Stimulated activated naive CD8-positive, alpha-beta T cell treated with anti-CD3 and anti-CD28 coated beads, Interleukin-15, Interleukin-2, amounts not matched to agents 100 U/mL and 50 U/mL, for 24 hours (primary cell): ENCODE data around the gene PTCD3.

Experiments
- ATAC-seq: fragments of 150-1000 bp; cut with Tn5 transposase; one replicate; pipeline ENCODE4 v1.10.0; 2021
- DNase-seq: peaks from one replicate; pipeline ENCODE4 v3.0.0; 2021

The PTCD3 gene

GRCh38 chr2:86105969-86106945 is at the start of gene PTCD3:
PTCD3 (plus strand) TSS chr2:86106235; CDS start chr2:86106248, 13 bp downstream.
- DNase-seq (peak; percentile 93), ATAC-seq (peak; percentile 93)

- no peak for ATAC-seq
- DNase-seq: no peak
Observed at GRCh38 chr2:86056590-86057331, 49.3 kb upstream of the PTCD3 start.

DNA sequence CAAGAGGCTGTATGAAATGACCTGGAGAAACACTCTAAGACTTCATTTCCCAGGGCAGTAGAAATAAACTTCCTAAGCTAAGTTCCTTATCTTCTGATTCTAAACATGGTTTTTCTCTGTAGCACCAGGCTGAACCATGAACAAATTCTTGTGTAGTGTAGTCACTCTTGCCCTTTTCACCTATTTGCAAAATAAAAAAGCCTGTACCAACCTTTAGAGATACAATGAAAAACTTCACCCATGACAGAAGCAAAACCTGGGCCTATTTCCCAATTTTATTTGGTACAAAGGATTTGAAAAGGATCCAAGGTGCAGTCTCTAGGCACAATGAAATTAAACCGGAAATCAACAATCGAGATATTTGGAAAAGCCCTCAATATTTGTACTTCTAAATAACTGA is 44.0 kb upstream of the PTCD3 start:
- ATAC-seq (no peak), DNase-seq (no peak)

DNA sequence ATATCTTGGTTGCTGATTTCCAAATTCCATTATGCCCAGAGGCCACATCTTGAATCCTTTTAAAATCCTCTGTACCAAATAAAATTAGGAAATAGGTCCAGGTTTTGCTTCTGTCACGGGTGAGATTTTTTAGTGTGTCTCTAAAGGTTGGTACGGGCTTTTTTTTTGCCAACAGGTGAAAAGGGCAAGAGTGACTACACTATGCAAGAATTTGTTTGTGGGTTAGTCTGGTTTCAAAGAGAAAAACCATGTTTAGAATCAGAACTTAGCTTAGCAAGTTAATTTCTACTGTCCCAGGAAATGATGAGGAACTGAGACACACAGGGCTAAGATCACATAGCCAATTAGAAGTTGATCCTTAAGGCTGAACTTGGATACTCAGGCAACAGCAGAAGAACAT is 42.0 kb upstream of the PTCD3 start:
- ATAC-seq (no peak), DNase-seq (no peak)

DNA sequence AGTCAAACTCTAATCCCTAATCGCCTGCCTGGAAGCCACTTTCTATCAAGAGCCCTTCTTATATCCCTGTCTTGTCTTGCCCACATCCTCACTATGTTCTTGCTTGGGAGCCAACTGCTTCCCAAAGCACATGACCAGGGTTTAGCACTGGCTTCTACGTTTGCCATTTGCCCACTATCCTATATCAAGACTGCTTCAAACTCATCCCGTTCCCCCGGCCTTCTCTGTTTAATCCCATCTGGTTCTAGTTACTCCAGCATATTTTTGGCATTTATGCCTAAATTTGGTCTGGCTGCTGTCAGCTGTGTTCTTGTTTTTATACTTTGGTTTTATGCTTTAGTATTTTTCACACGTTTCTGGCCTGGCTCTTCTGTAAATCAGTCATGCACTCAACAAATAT is 40.5 kb upstream of the PTCD3 start:
- DNase-seq (no peak), ATAC-seq (no peak)

GRCh38 chr2:86066007-86066578 is 39.9 kb upstream of the PTCD3 start:
- DNase-seq (no peak), ATAC-seq (no peak)

DNA sequence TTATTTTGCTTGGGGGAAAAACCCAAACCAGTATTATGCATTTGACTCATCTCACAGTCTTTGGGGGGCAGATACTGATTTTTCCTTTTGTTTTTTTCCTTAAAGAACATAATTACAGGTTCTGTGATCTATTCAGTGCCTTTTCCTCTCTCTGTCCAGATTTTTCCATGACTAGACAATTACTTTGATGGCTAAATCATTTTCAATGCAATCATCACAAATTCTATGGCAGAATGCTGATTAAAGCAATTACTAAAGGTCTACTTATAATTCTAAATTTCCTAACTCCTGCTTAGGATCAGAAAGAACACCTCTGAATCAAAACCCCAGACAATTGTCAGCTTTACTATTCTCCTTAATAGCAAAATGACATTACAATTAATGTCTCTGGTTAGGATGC is 39.1 kb upstream of the PTCD3 start:
- ATAC-seq: no peak
- DNase-seq: no peak

- DNase-seq (peak; percentile 55), ATAC-seq (peak; percentile 95)
Observed at GRCh38 chr2:86068136-86068588, 37.9 kb upstream of the PTCD3 start.

GRCh38 chr2:86068648-86069047 is 37.4 kb upstream of the PTCD3 start:
- no peak for ATAC-seq
- no peak for DNase-seq

- DNase-seq (no peak), ATAC-seq (no peak)
Observed at GRCh38 chr2:86069091-86069685, 36.8 kb upstream of the PTCD3 start.

- ATAC-seq (no peak), DNase-seq (no peak)
Observed at GRCh38 chr2:86069783-86070339, 36.2 kb upstream of the PTCD3 start.

GRCh38 chr2:86070868-86071267 is 35.2 kb upstream of the PTCD3 start:
- DNase-seq (no peak), ATAC-seq (no peak)

GRCh38 chr2:86072271-86072858 is 33.7 kb upstream of the PTCD3 start:
- DNase-seq (no peak), ATAC-seq (no peak)

DNA sequence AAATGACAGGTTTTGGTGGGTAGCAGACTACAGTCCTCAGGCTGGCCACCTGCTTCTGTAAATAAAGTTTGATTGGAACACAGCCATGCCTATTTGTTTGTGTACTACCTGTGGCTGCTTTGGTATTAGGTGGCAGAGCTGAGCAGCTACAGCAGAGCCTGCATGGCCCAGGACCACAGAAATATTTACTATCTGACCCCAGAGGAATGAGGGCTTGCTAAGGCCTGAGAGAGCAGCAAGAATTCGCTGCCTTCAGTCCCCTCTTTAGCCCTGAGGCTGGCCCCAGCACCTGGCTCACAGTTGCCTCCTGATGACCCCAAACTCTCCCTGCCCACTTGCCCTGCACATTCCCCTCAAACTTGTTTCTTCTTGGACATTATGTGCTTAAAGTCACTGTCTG is 32.8 kb upstream of the PTCD3 start:
- no peak for DNase-seq

GRCh38 chr2:86074256-86074655 is 31.8 kb upstream of the PTCD3 start:
- DNase-seq (no peak), ATAC-seq (no peak)

More for the DNA sequence above, 32.8 kb upstream of the PTCD3 start:
- ATAC-seq: no peak

DNA sequence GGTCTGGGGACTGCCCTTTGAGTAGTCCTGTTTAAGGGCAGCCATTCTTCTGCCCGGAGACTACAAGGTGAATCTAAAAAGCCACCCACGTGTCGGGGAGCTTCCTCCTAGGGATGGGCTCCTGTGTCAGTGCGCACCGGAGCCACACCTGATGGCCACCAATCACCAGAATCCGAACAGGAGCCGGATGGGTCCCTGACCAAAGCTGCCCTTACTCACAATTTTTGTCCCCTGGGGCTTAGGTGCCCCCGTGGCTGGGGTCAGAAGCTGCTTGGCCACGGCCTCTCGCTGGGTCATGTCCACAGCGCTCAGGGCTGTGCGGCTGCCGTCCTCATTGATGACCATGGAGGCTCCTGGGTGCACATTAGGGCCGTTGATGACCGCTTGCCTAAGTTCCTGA is 31.2 kb upstream of the PTCD3 start:
- DNase-seq (no peak), ATAC-seq (no peak)

GRCh38 chr2:86075886-86076285 is 30.1 kb upstream of the PTCD3 start:
- ATAC-seq (no peak), DNase-seq (no peak)

- no peak for DNase-seq
- ATAC-seq: no peak
Observed at GRCh38 chr2:86078774-86079545, 27.1 kb upstream of the PTCD3 start.

DNA sequence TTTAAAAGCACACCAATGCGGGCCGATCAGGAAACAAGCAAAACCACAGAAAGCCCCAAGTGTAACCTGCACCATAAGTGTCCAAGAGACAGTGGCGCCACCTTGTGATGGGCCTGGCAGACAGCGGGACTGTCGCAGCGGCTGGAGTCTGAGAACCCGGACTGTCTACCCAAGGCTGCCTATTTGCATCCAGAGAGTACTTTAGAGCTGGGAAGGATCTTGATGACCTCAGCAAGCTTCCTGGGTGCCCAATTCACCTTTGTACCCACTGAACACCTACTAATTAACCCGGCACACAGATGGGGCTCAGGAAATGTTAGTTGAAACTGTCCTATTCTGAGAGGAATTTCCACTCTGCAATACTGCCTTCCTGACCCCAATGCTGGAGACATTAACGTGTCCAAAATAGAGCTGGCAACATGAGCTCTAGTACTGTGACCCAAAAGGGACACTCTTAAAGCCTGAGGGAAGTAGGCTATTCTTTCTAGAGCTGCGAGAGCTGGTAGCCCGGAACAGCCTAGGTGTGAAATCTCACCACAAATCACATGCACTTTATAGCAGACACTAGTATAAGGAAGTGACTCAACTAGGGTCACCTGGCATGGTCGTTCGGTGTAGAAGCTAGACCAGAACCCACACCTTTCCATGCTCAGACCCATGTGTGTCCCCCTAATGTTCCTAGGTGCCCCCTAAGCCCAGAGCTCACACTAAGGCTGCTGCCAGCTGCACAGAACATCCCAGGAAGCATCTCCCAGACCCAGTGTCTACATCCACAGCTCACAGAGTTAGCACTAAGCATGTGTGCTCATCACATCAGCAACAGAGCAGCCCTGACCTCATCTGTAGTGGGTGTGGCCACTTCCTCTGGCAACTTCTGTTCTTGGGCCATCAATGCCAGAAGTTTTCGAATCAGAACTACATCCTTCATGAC is 25.8 kb upstream of the PTCD3 start:
- DNase-seq (peak; percentile 82), ATAC-seq (peak; percentile 76)

- DNase-seq (no peak), ATAC-seq (no peak)
Observed at GRCh38 chr2:86081724-86082123, 24.3 kb upstream of the PTCD3 start.
